ENCODE measurements around the gene ZNF467. TPM values are rescaled to one million over a fixed set of nuclear protein-coding genes. Genes with fewer than 3 reads are reported as not detected.
A peak's percentile ranks its signal among the peaks of the same experiment; 100 is the strongest.

ZNF467 gene
- total RNA-seq, 1 donor from 2014 or later: 3.9 TPM

DNA sequence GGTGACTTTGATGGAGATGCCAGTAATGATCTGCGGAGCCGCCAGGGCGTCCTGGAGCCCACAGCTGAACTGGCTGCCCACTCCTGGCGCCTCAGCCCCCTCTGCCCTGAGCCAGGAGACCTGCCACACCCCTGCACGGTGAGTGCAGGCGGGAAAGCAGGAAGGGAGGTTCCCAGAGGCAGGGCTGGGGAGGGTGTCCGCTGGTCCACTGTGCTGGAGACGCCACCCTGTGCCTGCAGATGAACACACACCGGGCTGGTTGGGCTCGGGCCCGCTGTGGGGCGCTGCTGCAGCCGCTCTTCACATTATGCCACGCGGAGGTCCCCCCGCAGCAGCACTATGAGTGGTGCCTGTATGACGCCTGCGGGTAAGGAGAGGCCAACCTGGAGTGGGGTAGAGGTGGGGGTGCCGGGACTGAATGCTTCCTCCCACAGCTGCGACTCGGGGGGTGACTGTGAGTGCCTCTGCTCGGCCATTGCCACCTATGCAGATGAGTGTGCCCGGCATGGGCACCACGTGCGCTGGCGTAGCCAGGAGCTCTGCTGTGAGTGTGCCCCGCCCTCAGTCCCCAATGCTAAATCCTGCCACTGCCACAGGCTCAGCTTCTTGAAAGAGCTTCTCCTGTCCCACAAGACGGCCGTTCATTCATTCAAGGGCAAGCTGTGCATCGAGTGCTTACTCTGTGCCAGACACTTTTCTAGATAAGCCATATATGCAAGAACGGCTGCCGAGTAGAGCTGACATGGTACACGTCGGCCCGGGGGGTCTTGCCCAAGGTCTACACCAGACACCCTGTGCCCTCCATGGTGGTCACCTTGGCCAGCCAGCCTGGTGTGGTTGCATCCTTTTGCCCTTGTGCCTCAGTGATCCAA lies 14.3 kb upstream of the ZNF467 start:
- no peak for DNase-seq (ENCODE audit: low spot score)

DNA sequence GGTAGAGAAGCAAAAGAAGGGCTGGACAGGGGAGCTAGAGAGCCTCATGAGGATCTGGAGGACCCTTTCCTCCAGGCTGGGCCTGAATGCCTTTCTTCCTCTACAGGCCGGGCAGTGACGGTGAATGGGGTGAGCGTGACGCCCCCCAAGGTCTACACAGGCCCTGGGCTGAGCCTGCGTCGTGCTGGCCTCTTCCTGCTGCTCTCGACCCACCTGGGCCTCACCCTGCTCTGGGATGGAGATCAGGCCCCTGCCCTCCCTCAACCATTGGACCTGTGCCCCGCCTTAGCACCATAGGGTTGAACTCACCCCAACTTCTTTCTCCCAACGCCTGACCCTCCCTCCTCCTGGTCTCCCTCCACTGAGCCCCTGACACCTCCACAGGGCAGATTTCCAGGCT lies 12.6 kb upstream of the ZNF467 start:
- DNase-seq (ENCODE audit: low spot score): no peak

DNA sequence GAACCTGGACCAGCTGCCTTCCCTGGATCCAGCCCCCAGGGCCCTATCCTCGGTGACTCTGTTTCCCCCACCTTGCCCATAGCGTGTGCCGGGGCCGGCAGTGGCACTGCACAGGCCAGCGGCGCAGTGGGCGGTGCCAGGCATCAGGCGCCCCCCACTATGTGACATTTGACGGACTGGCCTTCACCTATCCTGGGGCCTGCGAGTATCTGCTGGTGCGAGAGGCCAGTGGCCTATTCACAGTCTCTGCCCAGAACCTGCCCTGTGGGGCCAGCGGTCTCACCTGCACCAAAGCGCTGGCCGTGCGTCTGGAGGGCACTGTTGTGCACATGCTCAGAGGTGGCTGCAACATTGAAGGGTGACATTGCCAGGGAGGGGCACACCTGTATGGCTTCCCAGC lies 12.0 kb upstream of the ZNF467 start:
- no peak for DNase-seq (ENCODE audit: low spot score)

DNA sequence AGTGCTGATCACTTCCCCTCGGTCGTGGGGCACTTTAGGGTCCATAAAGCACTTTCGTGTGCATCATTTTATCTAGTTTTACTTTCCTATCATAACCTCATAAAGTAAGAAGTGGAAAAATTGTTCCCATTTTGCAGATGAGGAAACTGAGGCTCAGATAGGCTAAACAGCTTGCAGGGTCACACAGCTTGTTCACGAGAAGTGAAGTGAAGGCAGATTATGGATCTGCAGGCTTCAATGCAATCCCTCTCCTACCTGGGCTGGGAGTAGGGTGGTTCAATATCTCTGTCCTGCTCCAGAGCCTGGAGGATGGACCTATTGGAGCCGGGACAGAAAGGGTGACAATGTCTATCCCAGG lies 10.8 kb upstream of the ZNF467 start:
- DNase-seq (ENCODE audit: low spot score): no peak

GRCh38 chr7:149783386-149784250 lies 10.2 kb upstream of the ZNF467 start:
- peak; percentile 28 for DNase-seq (ENCODE audit: low spot score)

- DNase-seq (ENCODE audit: low spot score): no peak
Observed at GRCh38 chr7:149782682-149783345, 9.4 kb upstream of the ZNF467 start.

- no peak for DNase-seq (ENCODE audit: low spot score)
Observed at GRCh38 chr7:149781921-149782320, 8.5 kb upstream of the ZNF467 start.

DNA sequence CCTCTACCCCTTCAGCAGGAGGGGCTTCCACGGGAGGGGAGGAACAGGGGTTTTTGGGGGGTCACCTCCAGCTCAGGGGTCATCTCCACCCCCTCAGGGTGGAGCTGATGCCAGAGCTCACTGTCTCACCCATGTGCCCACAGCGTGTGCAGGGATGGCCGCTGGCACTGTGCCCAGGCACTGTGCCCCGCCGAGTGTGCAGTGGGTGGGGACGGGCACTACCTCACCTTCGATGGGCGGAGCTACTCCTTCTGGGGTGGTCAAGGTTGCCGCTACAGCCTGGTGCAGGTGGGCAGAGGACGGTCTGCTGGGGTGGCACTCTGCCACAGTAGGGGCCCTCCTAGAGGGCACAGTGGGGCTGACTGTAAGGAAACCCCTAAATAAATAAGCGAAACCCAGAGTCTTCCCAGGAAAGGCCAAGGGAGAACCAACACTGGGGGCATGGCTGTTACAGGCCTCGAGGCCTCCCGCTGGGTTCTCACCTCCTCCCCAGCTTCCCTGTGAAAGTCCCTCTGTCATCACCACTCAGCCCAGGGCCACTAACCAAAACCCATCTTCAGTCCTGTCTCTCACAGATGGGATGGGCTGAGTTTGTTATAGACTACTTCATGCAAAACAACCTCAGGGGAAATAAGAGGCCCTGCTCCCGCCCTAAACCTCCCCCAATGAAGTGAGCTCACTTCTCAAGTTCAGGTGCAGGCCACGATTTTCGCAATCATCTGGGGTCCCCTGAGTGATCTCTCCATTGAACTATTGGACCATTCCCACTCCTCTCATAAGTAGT lies 7.4 kb upstream of the ZNF467 start:
- DNase-seq (ENCODE audit: low spot score): no peak

GRCh38 chr7:149780056-149780455 lies 6.7 kb upstream of the ZNF467 start:
- no peak for DNase-seq (ENCODE audit: low spot score)

GRCh38 chr7:149779502-149779805 lies 6.1 kb upstream of the ZNF467 start:
- DNase-seq (ENCODE audit: low spot score): no peak

- no peak for DNase-seq (ENCODE audit: low spot score)
Observed at GRCh38 chr7:149778696-149779501, 5.5 kb upstream of the ZNF467 start.

DNA sequence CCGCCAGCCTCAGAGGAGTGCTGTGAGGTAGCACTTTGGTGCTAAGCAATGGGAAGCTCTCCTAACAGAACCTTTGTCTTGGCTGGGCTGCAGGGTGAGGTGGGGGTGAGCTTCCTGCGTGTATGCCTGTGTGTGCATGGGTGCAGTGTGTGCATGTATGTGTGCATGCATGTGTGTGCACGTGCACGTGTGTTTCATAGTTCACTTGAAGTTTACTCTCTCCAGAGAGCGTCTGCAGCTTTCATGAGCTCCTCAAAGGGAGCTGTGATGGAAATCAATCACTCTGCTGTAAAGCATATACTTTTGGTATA lies 4.9 kb upstream of the ZNF467 start:
- DNase-seq (ENCODE audit: low spot score): no peak

- no peak for DNase-seq (ENCODE audit: low spot score)
Observed at GRCh38 chr7:149777551-149778326, 4.4 kb upstream of the ZNF467 start.

DNA sequence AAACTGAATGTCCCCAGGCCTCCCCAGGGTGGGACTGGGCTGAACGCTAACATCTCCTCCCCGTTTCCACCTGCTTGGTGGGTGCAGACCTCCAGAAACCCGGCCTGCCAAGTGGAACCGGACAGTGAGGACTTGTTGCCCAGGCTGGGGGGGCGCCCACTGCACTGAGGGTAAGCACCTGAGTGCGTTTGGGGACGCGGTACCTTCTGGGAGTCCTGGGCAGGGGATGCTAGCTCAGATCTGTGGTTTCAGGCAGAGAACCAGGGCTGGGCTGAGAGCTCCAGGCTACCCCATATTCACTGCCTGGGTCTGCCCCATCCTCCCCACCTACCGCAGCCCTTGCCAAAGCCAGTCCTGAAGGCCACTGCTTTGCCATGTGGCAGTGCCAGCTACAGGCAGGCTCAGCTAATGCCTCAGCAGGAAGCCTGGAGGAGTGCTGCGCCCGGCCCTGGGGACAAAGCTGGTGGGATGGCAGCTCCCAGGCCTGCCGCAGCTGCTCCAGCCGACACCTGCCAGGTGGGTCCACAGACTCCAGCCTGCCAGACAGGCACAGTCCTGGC lies 3.5 kb upstream of the ZNF467 start:
- DNase-seq (ENCODE audit: low spot score): no peak

DNA sequence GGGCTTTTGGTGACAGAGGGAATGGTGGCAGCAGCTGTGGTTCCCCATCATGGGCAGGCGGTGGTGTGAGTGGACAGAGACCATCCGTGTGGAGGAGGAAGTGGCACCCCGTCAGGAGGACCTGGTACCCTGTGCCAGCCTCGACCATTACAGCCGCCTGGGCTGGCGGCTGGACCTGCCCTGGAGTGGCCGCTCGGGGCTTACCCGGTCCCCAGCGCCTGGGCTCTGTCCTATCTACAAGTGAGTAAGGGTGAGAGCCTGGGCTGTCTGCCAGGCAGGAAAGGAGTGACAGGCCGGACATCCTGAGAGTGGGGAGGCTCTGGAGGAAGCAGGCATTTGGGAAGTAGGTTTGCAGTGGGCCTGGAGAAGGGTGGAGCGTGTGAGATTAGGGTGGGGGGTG lies 2.9 kb upstream of the ZNF467 start:
- DNase-seq (ENCODE audit: low spot score): peak; percentile 39

DNA sequence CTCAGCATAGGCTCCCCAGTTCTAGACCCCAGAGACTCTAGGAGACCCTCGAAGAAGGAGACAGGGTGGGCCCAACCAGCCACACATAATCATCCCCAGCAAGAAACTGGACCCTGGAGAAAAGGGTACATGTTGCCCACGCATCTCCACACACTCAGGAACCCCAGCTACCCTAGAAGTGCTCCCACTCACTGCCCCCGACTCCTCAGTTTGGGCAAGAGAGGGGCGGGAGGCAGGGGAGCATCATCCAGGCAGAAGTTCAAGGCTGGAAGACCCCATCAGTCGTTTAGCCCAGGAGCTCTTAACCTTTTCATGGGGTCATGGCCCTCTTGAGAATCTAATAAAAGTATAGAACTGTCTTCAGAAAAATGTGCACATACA lies 1.8 kb upstream of the ZNF467 start:
- DNase-seq (ENCODE audit: low spot score): no peak

DNA sequence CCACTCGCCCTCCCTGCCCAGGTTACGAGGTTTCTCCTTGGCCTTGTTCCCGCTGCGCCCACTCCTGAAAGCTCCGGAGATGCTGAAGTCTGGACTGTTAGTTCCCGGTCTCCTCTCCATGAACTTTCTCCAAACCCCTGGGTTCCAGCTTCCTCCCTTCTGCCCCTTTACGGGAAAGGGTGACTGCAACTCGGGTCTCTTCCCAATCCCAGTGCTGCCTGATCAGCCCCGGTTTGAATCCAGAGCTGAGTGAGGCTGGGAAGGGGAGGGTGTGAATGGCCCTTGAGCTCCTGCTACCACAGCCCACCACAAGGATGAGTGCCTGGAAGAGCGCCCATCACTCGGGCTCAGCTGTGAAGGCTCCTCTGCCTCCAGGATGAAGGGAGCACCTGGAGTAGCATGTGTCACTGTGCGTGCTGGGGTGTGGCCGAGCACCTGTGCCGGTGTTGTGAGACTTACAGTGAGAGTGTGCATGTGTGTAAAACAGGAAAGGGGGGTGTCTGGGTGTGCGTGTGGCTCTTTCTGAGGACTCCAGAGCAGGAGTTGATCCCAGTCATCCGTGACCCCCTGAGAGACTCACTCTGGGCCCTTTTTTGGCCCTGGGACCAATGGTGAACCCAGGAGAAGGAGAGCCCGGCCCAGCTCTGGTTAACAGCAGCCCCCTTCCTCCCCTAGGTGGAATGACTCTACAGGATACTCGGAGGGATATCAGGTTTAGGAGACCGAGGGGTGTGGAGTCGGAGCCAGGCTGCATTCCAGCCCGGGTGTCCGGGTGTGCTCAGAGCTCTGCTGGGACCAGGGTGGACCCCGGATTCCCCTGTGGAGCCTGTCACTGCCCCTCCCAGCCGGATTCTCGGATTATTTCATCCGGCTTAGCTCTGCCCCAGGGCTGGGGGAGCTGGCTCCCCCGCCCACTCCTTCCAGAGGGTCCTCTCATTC lies 1.1 kb upstream of the ZNF467 start:
- peak; percentile 30 for DNase-seq (ENCODE audit: low spot score)

- no peak for DNase-seq (ENCODE audit: low spot score)
Observed at GRCh38 chr7:149772956-149773434, 393 bp downstream of the ZNF467 start.

Data from umbilical cord (tissue), 2 donors.